Fibroblast of lung (primary cell): ENCODE data around the gene MACROD2.

Experiments
- CTCF ChIP-seq, 2 donors: IDR thresholded peaks in 1 of 2; conservative IDR thresholded peaks in 1 of 2; 1 replicate in 1 of 2; 2 replicates in 1 of 2; pipeline ENCODE4 v1.5.1; 2011 to 2012; ENCODE audit warnings: low read length in 2 of 2, control low read depth in 1 of 2, inconsistent platforms in 1 of 2, low read depth in 1 of 2, mild to moderate bottlenecking in 1 of 2
- EZH2 ChIP-seq: IDR thresholded peaks from 2 replicates; pipeline ENCODE4 v1.5.1; 2012; ENCODE audit warnings: low read length, control low read depth, mild to moderate bottlenecking; ENCODE audit errors: missing control alignments

- no peak for TF ChIP-seq CTCF (conservative IDR thresholded peaks at IDR 0.05 in 1 of 2, IDR thresholded peaks at IDR 0.05 in 1 of 2; ENCODE audit: low read depth in 1 of 2, low read length in 2 of 2)
- TF ChIP-seq EZH2: no peak
Measured at GRCh38 chr20:15319439-15319838, 1324.1 kb downstream of the MACROD2 start.
